Measurements from ENCODE around the gene RASA3.
A peak's percentile ranks its signal among the peaks of the same experiment; 100 is the strongest.
"Not testable (repeated sequence)": the region's sequence is repeated elsewhere in the genome, so short reads cannot be mapped to it uniquely, and the experiment has no call there.

The RASA3 gene

DNA sequence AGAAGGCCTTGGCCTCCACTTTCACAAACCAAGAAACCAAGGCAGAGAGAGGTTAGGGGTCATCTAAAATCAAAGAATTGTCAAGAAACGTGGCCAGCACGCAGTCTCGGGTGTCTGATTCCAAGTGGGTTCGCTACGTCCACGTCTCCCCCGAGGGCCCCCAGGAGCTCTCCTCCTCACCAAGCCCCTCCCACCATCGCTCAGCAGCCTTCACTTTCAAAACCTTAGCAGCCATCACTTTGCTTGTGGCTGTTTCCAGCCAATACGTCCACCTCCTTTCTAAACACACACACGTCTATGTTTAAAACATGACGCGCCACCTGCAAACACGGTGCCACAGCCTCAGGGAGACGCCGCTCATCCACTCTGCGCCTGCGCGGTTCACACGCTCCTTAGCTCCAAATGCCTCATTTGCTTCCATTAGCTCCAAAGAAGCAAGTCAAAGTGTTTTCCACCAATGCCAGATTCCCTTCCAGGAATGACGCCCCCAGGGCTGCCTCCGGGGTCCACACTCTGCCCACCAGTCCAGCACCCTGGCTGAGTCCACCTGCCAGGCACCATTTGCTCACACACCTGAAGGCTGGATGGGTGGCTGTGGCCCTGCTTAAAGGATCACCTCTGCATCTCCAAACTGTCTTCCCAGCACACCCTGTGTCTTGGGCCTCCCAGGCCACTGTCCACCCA, 5.5 kb downstream of the RASA3 start:
- H3K27me3 ChIP-seq (ENCODE audit: control insufficient read depth, insufficient read depth, low read length): peaks cover 27% of the 10 kb centered on the region
- no peaks in the 10 kb centered on the region for H3K36me3 ChIP-seq (ENCODE audit: control insufficient read depth, insufficient read depth, low read length)
- no peak overlapping the region for H3K9ac ChIP-seq (ENCODE audit: low read length)
- H3K4me3 ChIP-seq (ENCODE audit: low read length): no peak overlapping the region
- H3K9me3 ChIP-seq (ENCODE audit: control insufficient read depth, low read length): no peaks in the 10 kb centered on the region
- peaks cover 25% of the 10 kb centered on the region for H3K4me1 ChIP-seq (ENCODE audit: control insufficient read depth, insufficient read depth, low read length)

DNA sequence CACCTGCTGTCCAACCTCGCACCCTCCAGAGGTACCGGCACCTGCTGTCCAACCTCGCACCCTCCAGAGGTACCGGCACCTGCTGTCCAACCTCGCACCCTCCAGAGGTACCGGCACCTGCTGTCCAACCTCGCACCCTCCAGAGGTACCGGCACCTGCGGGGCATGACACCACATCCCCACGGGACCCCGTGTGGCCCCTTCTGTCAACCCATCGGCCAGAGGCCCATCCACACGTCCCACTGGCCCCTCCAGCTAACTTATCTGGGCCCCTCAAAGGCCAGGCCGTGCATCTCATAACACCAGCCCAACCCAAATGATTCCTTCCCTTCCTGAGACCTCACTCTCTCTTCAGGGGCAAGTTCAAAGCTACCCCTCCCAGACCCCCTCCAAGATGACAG, 6.3 kb downstream of the RASA3 start:
- not testable (repeated sequence) for H3K9me3 ChIP-seq (ENCODE audit: control insufficient read depth, low read length); H3K9ac ChIP-seq (ENCODE audit: low read length); H3K36me3 ChIP-seq (ENCODE audit: control insufficient read depth, insufficient read depth, low read length); H3K4me3 ChIP-seq (ENCODE audit: low read length)
- Histone ChIP-seq H3K4me1 (ENCODE audit: control insufficient read depth, insufficient read depth, low read length) (peaks cover 17% of the 10 kb centered on the region), H3K27me3 (ENCODE audit: control insufficient read depth, insufficient read depth, low read length) (peaks cover 19% of the 10 kb centered on the region)

GRCh38 chr13:114125589-114125988, 6.8 kb downstream of the RASA3 start:
- Histone ChIP-seq H3K9ac (ENCODE audit: low read length) (no peak overlapping the region), H3K4me1 (ENCODE audit: control insufficient read depth, insufficient read depth, low read length) (peaks cover 16% of the 10 kb centered on the region), H3K36me3 (ENCODE audit: control insufficient read depth, insufficient read depth, low read length) (no peaks in the 10 kb centered on the region)

DNA sequence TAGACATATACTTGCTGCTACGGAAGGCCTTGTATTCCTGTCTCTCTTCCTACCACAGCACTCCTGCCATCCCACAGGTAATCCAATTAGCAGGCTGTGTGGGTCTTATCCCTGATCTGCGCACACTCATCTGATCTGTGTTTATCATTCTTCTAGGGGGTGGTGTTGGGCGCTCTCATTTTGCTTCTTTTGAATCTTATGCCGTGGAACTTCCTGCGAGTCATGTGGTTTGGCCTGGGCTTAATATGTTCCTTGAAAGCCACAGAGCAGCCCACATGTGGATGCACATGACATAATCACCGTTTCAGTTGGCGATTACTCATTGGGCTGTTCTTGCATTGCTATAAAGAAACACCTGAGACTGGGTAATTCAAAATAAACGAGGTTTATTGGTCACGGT, 7.5 kb downstream of the RASA3 start:
- Histone ChIP-seq H3K27me3 (ENCODE audit: control insufficient read depth, insufficient read depth, low read length) (peaks cover 10% of the 10 kb centered on the region), H3K9ac (ENCODE audit: low read length) (no peak overlapping the region), H3K4me3 (ENCODE audit: low read length) (no peak overlapping the region), H3K9me3 (ENCODE audit: control insufficient read depth, low read length) (no peaks in the 10 kb centered on the region), H3K36me3 (ENCODE audit: control insufficient read depth, insufficient read depth, low read length) (no peaks in the 10 kb centered on the region), H3K4me1 (ENCODE audit: control insufficient read depth, insufficient read depth, low read length) (peaks cover 13% of the 10 kb centered on the region)

More at GRCh38 chr13:114125589-114125988, 6.8 kb downstream of the RASA3 start:
- H3K27me3 ChIP-seq (ENCODE audit: control insufficient read depth, insufficient read depth, low read length): peaks cover 15% of the 10 kb centered on the region
- no peaks in the 10 kb centered on the region for H3K9me3 ChIP-seq (ENCODE audit: control insufficient read depth, low read length)
- H3K4me3 ChIP-seq (ENCODE audit: low read length): no peak overlapping the region

DNA sequence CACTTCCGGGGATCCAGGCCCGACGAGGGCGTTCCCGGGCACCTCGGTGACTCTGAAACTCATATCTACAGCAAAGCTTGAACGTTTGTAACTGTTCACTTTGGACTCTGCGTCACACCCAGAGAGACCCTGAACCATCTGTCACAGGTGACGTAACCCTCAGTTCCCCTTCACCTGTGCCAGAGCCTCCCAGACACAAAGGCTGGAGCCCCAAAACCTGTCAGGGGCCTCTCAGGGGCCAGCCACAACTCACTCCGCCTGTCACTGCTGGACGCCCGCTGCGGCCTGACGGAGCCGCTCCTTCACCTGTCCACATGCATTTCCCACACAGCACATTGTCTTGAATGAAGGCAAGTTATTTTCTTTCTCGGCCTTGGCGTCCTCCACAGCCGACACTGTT, 8.0 kb downstream of the RASA3 start:
- Histone ChIP-seq H3K9ac (ENCODE audit: low read length) (no peak overlapping the region), H3K36me3 (ENCODE audit: control insufficient read depth, insufficient read depth, low read length) (no peaks in the 10 kb centered on the region), H3K4me3 (ENCODE audit: low read length) (no peak overlapping the region), H3K4me1 (ENCODE audit: control insufficient read depth, insufficient read depth, low read length) (peaks cover 8% of the 10 kb centered on the region), H3K9me3 (ENCODE audit: control insufficient read depth, low read length) (no peaks in the 10 kb centered on the region), H3K27me3 (ENCODE audit: control insufficient read depth, insufficient read depth, low read length) (peaks cover 5% of the 10 kb centered on the region)

- Histone ChIP-seq H3K27me3 (ENCODE audit: control insufficient read depth, insufficient read depth, low read length) (peaks cover 3% of the 10 kb centered on the region), H3K9ac (ENCODE audit: low read length) (no peak overlapping the region), H3K4me3 (ENCODE audit: low read length) (no peak overlapping the region), H3K4me1 (ENCODE audit: control insufficient read depth, insufficient read depth, low read length) (peaks cover 11% of the 10 kb centered on the region), H3K36me3 (ENCODE audit: control insufficient read depth, insufficient read depth, low read length) (no peaks in the 10 kb centered on the region), H3K9me3 (ENCODE audit: control insufficient read depth, low read length) (no peaks in the 10 kb centered on the region)
Measured at GRCh38 chr13:114123876-114124275, 8.5 kb downstream of the RASA3 start.

DNA sequence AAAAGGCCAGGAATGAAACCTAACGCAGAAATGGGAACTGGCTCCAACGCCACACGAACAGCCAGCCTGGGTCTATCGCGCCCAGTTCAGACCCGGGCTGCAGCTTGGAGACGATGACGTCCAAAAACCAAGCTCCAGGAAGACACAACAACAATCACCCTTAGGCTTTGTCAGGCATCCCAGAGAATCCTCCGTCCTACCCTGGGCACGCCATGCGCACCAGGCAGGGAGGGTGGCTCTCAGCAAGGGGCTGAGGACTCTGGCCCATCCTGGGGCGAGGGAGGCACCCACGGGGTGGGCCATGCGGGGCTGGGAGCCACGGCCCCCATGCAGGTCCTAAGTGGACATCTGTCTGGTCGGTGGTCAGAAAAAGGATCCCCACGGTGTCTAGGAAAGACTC, 9.0 kb downstream of the RASA3 start:
- Histone ChIP-seq H3K36me3 (ENCODE audit: control insufficient read depth, insufficient read depth, low read length) (no peaks in the 10 kb centered on the region), H3K9me3 (ENCODE audit: control insufficient read depth, low read length) (no peaks in the 10 kb centered on the region), H3K9ac (ENCODE audit: low read length) (no peak overlapping the region), H3K27me3 (ENCODE audit: control insufficient read depth, insufficient read depth, low read length) (peaks cover 3% of the 10 kb centered on the region), H3K4me1 (ENCODE audit: control insufficient read depth, insufficient read depth, low read length) (peaks cover 15% of the 10 kb centered on the region), H3K4me3 (ENCODE audit: low read length) (no peak overlapping the region)

DNA sequence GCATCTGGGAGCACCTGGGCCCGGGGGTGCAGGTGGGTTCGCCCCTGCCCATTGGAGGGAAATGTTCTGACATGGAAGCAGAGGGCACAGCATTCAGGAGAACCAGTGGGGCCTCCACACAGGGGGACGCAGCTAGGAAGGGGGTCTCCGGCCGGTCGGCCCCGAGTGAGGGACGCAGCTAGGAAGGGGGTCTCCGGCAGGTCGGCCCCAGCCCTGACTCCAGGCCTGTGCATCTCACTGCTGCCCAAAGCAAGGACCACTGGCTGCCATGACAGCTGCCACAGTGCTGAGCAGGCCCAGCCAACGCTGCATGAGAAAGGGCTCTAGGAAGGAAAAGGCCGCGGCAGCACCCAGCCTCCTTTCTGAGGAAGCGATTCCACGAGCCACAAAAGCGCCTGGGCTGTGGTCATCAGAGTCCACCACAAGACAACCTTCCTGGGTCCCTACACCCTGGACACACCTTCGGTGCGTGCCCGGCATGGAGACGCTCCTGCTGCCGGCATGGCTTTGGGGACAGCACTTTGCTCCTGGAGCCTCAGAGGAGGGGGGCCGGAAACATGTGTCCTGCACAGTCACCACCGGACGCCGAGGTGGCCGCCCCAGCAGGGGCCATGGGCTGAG, 9.7 kb downstream of the RASA3 start:
- Histone ChIP-seq H3K9me3 (ENCODE audit: control insufficient read depth, low read length) (no peaks in the 10 kb centered on the region), H3K4me1 (ENCODE audit: control insufficient read depth, insufficient read depth, low read length) (peaks cover 19% of the 10 kb centered on the region), H3K36me3 (ENCODE audit: control insufficient read depth, insufficient read depth, low read length) (no peaks in the 10 kb centered on the region), H3K4me3 (ENCODE audit: low read length) (no peak overlapping the region), H3K27me3 (ENCODE audit: control insufficient read depth, insufficient read depth, low read length) (peaks cover 3% of the 10 kb centered on the region), H3K9ac (ENCODE audit: low read length) (no peak overlapping the region)

DNA sequence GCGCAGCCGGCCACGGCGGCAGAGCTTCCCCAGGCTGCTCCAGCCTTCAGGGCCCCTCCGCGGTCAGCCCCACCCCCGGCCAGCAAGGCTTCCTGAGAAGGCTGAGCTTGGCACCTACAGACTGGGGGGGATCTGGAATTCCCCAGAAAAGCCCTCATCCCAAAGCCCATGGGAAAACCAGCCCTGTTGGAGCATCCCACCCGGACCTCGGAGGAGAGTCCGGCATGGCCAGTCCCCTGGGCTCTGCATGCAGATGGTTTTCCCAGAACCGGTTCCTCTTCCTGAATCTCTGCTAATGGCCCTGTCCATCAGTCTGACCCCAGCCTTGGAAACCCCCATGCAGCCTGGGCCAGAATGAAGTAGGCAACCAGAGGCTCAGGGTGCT, 10.3 kb downstream of the RASA3 start:
- H3K4me3 ChIP-seq (ENCODE audit: low read length): no peak overlapping the region
- H3K27me3 ChIP-seq (ENCODE audit: control insufficient read depth, insufficient read depth, low read length): peaks cover 3% of the 10 kb centered on the region
- H3K9me3 ChIP-seq (ENCODE audit: control insufficient read depth, low read length): no peaks in the 10 kb centered on the region
- no peak overlapping the region for H3K9ac ChIP-seq (ENCODE audit: low read length)
- no peaks in the 10 kb centered on the region for H3K36me3 ChIP-seq (ENCODE audit: control insufficient read depth, insufficient read depth, low read length)
- peaks cover 19% of the 10 kb centered on the region for H3K4me1 ChIP-seq (ENCODE audit: control insufficient read depth, insufficient read depth, low read length)

- Histone ChIP-seq H3K4me1 (ENCODE audit: control insufficient read depth, insufficient read depth, low read length) (peaks cover 19% of the 10 kb centered on the region), H3K9ac (ENCODE audit: low read length) (no peak overlapping the region), H3K36me3 (ENCODE audit: control insufficient read depth, insufficient read depth, low read length) (no peaks in the 10 kb centered on the region), H3K27me3 (ENCODE audit: control insufficient read depth, insufficient read depth, low read length) (peaks cover 3% of the 10 kb centered on the region), H3K9me3 (ENCODE audit: control insufficient read depth, low read length) (no peaks in the 10 kb centered on the region), H3K4me3 (ENCODE audit: low read length) (no peak overlapping the region)
Measured at GRCh38 chr13:114121496-114122126, 10.8 kb downstream of the RASA3 start.

- peaks cover 19% of the 10 kb centered on the region for H3K4me1 ChIP-seq (ENCODE audit: control insufficient read depth, insufficient read depth, low read length)
- no peaks in the 10 kb centered on the region for H3K9me3 ChIP-seq (ENCODE audit: control insufficient read depth, low read length)
- no peaks in the 10 kb centered on the region for H3K36me3 ChIP-seq (ENCODE audit: control insufficient read depth, insufficient read depth, low read length)
- H3K9ac ChIP-seq (ENCODE audit: low read length): peak overlapping the region; percentile 28
- no peak overlapping the region for H3K4me3 ChIP-seq (ENCODE audit: low read length)
- H3K27me3 ChIP-seq (ENCODE audit: control insufficient read depth, insufficient read depth, low read length): peaks cover 3% of the 10 kb centered on the region
Measured at GRCh38 chr13:114121031-114121430, 11.4 kb downstream of the RASA3 start.

DNA sequence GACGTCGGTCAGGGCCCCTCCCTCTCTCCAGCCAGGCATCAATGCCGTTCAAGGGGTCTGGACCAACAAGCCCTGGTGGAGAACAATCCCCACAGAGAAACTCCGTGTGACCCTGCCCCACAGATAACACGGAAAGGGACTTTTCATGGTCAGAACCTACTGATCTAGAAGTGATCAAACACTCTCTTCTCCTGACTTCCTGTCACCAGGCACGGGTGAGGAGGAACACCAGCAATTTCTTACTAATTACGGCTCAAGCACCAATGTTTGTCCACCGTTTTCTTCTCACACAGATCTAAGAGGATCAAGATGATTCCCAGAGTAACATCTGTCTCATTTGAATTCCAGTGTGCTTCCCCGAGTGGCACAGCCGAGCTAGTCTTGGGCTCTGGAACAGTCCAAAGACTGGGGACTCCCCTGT, 11.8 kb downstream of the RASA3 start:
- Histone ChIP-seq H3K27me3 (ENCODE audit: control insufficient read depth, insufficient read depth, low read length) (peaks cover 3% of the 10 kb centered on the region), H3K9me3 (ENCODE audit: control insufficient read depth, low read length) (no peaks in the 10 kb centered on the region), H3K4me1 (ENCODE audit: control insufficient read depth, insufficient read depth, low read length) (peaks cover 19% of the 10 kb centered on the region), H3K36me3 (ENCODE audit: control insufficient read depth, insufficient read depth, low read length) (no peaks in the 10 kb centered on the region), H3K9ac (ENCODE audit: low read length) (peak overlapping the region; percentile 28), H3K4me3 (ENCODE audit: low read length) (no peak overlapping the region)

All from mucosa of stomach (tissue), 1 donor.